ENCODE results near the gene FN3K. TPM values are rescaled to one million over a fixed set of nuclear protein-coding genes. Genes with fewer than 3 reads are reported as not detected.

FN3K gene
- total RNA-seq, 1 experiment from 2014 or later = 28.3 TPM

GRCh38 chr17:82703036-82703745, 32.2 kb upstream of the FN3K start:
- no peak for DNase-seq
- H3K9me3 Mint-ChIP-seq = no peaks in the 10 kb centered on the region; a peak in 1 of 5 replicates
- H3K18ac ChIP-seq (ENCODE audit: insufficient read length, low read depth, low read length) = no peak overlapping the region
- H2BK120ac ChIP-seq (ENCODE audit: low read depth, low read length, poor library complexity, severe bottlenecking) = no peak overlapping the region
- H3K23me2 ChIP-seq (ENCODE audit: insufficient read length, low read depth, low read length, poor library complexity, severe bottlenecking) = no peaks in the 10 kb centered on the region
- no peak overlapping the region for H2BK20ac ChIP-seq (ENCODE audit: low read depth, low read length, poor library complexity, severe bottlenecking)
- H2BK5ac ChIP-seq (ENCODE audit: insufficient read length, low read length) = no peak overlapping the region
- no peak overlapping the region for H4K5ac ChIP-seq (ENCODE audit: insufficient read length, low read depth, low read length)
- H2AFZ ChIP-seq (ENCODE audit: low read length) = no peak overlapping the region
- H3K56ac ChIP-seq (ENCODE audit: insufficient read length, low read depth, low read length) = no peak overlapping the region
- H3K27me3 ChIP-seq (ENCODE audit: insufficient read depth, low read length) = no peaks in the 10 kb centered on the region; the same call in 1 of the 2 replicates
- no peak for TF ChIP-seq CTCF (conservative IDR thresholded peaks at IDR 0.05)
- no peak overlapping the region for H3K27ac Mint-ChIP-seq
- no peak overlapping the region for H2AK5ac ChIP-seq (ENCODE audit: insufficient read length, low read length)
- no peaks in the 10 kb centered on the region for H3K79me1 ChIP-seq (ENCODE audit: insufficient read depth, low read depth, low read length, poor library complexity, severe bottlenecking)
- no peak overlapping the region for H3K23ac ChIP-seq (ENCODE audit: insufficient read length, low read depth, low read length)
- no peaks in the 10 kb centered on the region for H3K79me2 ChIP-seq (ENCODE audit: insufficient read depth, low read length)
- H3K9ac ChIP-seq (ENCODE audit: extremely low read depth, insufficient read length, low read length) = no peak overlapping the region
- WGBS (ENCODE audit: extremely low coverage, insufficient read length, low lambda C conversion rate) = no CpG with 5 or more reads among the region's 26 CpGs
- H2BK15ac ChIP-seq (ENCODE audit: low read depth, low read length) = no peak overlapping the region
- no peaks in the 10 kb centered on the region for H3K36me3 Mint-ChIP-seq (ENCODE audit: insufficient read depth in 1 of 3, low read depth in 3 of 3)
- H3K4me3 Mint-ChIP-seq = no peak overlapping the region
- H4K20me1 ChIP-seq (ENCODE audit: control insufficient read depth, insufficient read depth, insufficient read length) = no peaks in the 10 kb centered on the region
- H3K27ac ChIP-seq (ENCODE audit: insufficient read length, low read depth, low read length) = no peak overlapping the region
- H3K9me3 ChIP-seq (ENCODE audit: control insufficient read depth, low read depth, low read length) = no peaks in the 10 kb centered on the region
- H3K14ac ChIP-seq (ENCODE audit: insufficient read depth, low read length) = no peak overlapping the region
- H2BK12ac ChIP-seq (ENCODE audit: insufficient read length, low read depth, low read length) = no peak overlapping the region
- peaks cover 2% of the 10 kb centered on the region in 2 experiments; a peak in 2 of 4 replicates for H3K4me1 Mint-ChIP-seq
- H3K4ac ChIP-seq (ENCODE audit: low read depth, low read length) = no peak overlapping the region
- no peak overlapping the region for H3K4me2 ChIP-seq (ENCODE audit: insufficient read depth, insufficient read length, low read length)
- no peaks in the 10 kb centered on the region for H3K4me1 ChIP-seq (ENCODE audit: insufficient read depth, low read length)
- H4K8ac ChIP-seq (replicated peaks; ENCODE audit: insufficient read length, low read depth, low read length) = no peak overlapping the region
- H4K91ac ChIP-seq (ENCODE audit: insufficient read length, low read depth, low read length) = no peak overlapping the region
- H3T11ph ChIP-seq (ENCODE audit: low read length) = no peak overlapping the region
- peaks cover 20% of the 10 kb centered on the region for H3K27me3 Mint-ChIP-seq (ENCODE audit: low read depth)

Measured in H9 (cell line).